Measurements from ENCODE around the gene TSPO. TPM values are rescaled to one million over a fixed set of nuclear protein-coding genes. Genes with fewer than 3 reads are reported as not detected.

Gene TSPO
- total RNA-seq, 1 donor from 2014 or later, result 124 TPM

GRCh38 chr22:43191831-43192230, 40.5 kb downstream of the TSPO start:
- DNase-seq (ENCODE audit: low read depth), result no peak
- H3K9me3 Mint-ChIP-seq (ENCODE audit: unreplicated experiment), result no peaks in the 10 kb centered on the region
- no peak overlapping the region for H3K27ac ChIP-seq (ENCODE audit: low read depth, low read length)

GRCh38 chr22:43197271-43197941, 46.0 kb downstream of the TSPO start:
- no peaks in the 10 kb centered on the region for H3K79me2 ChIP-seq (ENCODE audit: insufficient read depth, low read length)
- H3K4me1 Mint-ChIP-seq (ENCODE audit: low read depth, unreplicated experiment), result no peaks in the 10 kb centered on the region
- peaks cover 3% of the 10 kb centered on the region for H3K27me3 Mint-ChIP-seq (ENCODE audit: low read depth, unreplicated experiment)
- H3K4me3 Mint-ChIP-seq (ENCODE audit: unreplicated experiment), result no peak overlapping the region
- H2AFZ ChIP-seq (ENCODE audit: low read depth, low read length), result peak overlapping the region; percentile 23
- no peaks in the 10 kb centered on the region for H3K9me3 ChIP-seq (ENCODE audit: insufficient read depth, low read depth, low read length)
- DNase-seq (ENCODE audit: low read depth) (peak; percentile 50), FAIRE-seq (peak; percentile 9)
- H3K36me3 Mint-ChIP-seq (ENCODE audit: low read depth, unreplicated experiment), result no peaks in the 10 kb centered on the region
- H3K4me1 ChIP-seq (ENCODE audit: insufficient read depth, low read length), result peaks cover 11% of the 10 kb centered on the region
- H3K27me3 ChIP-seq (ENCODE audit: insufficient read depth, low read length), result peaks cover 2% of the 10 kb centered on the region
- H3K4me2 ChIP-seq (ENCODE audit: low read length), result peak overlapping the region; percentile 29
- H3K36me3 ChIP-seq (ENCODE audit: insufficient read depth, low read length), result no peaks in the 10 kb centered on the region
- H3K9ac ChIP-seq (ENCODE audit: low read length), result no peak overlapping the region
- H3K4me3 ChIP-seq (ENCODE audit: insufficient read depth, low read depth, low read length), result no peak overlapping the region
- peaks cover 6% of the 10 kb centered on the region for H3K9me3 Mint-ChIP-seq (ENCODE audit: unreplicated experiment)
- H4K20me1 ChIP-seq (ENCODE audit: insufficient read depth, low read length), result no peaks in the 10 kb centered on the region
- no peak overlapping the region for H3K27ac ChIP-seq (ENCODE audit: low read depth, low read length)
- TF ChIP-seq CTCF (IDR thresholded peaks at IDR 0.05; ENCODE audit: insufficient read depth, low read depth, low read length), result no peak
- no peak for TF ChIP-seq EZH2 (IDR thresholded peaks at IDR 0.05; ENCODE audit: insufficient read depth, low read length)
- peak overlapping the region; percentile 1 for H3K27ac Mint-ChIP-seq (ENCODE audit: unreplicated experiment)

More at GRCh38 chr22:43191831-43192230, 40.5 kb downstream of the TSPO start:
- no peak overlapping the region for H2AFZ ChIP-seq (ENCODE audit: low read depth, low read length)
- H3K79me2 ChIP-seq (ENCODE audit: insufficient read depth, low read length), result no peaks in the 10 kb centered on the region
- peaks cover 3% of the 10 kb centered on the region for H3K9me3 ChIP-seq (ENCODE audit: insufficient read depth, low read depth, low read length)
- FAIRE-seq, result no peak
- Mint-ChIP-seq H3K4me3 (ENCODE audit: unreplicated experiment) (no peak overlapping the region), H3K36me3 (ENCODE audit: low read depth, unreplicated experiment) (no peaks in the 10 kb centered on the region), H3K27ac (ENCODE audit: unreplicated experiment) (no peak overlapping the region), H3K27me3 (ENCODE audit: low read depth, unreplicated experiment) (no peaks in the 10 kb centered on the region), H3K4me1 (ENCODE audit: low read depth, unreplicated experiment) (peaks cover 5% of the 10 kb centered on the region)
- H3K9ac ChIP-seq (ENCODE audit: low read length), result no peak overlapping the region
- no peak for TF ChIP-seq CTCF (IDR thresholded peaks at IDR 0.05; ENCODE audit: insufficient read depth, low read depth, low read length)
- TF ChIP-seq EZH2 (IDR thresholded peaks at IDR 0.05; ENCODE audit: insufficient read depth, low read length), result no peak
- peaks cover 4% of the 10 kb centered on the region for H3K4me1 ChIP-seq (ENCODE audit: insufficient read depth, low read length)
- H3K4me3 ChIP-seq (ENCODE audit: insufficient read depth, low read depth, low read length), result no peak overlapping the region
- no peaks in the 10 kb centered on the region for H4K20me1 ChIP-seq (ENCODE audit: insufficient read depth, low read length)
- no peak overlapping the region for H3K4me2 ChIP-seq (ENCODE audit: low read length)
- H3K36me3 ChIP-seq (ENCODE audit: insufficient read depth, low read length), result no peaks in the 10 kb centered on the region
- H3K27me3 ChIP-seq (ENCODE audit: insufficient read depth, low read length), result peaks cover 8% of the 10 kb centered on the region

- TF ChIP-seq EZH2 (IDR thresholded peaks at IDR 0.05; ENCODE audit: insufficient read depth, low read length) (no peak), CTCF (IDR thresholded peaks at IDR 0.05; ENCODE audit: insufficient read depth, low read depth, low read length) (no peak)
- no peak overlapping the region for H3K27ac Mint-ChIP-seq (ENCODE audit: unreplicated experiment)
- Histone ChIP-seq H3K4me1 (ENCODE audit: insufficient read depth, low read length) (peaks cover 11% of the 10 kb centered on the region), H3K36me3 (ENCODE audit: insufficient read depth, low read length) (no peaks in the 10 kb centered on the region), H3K4me3 (ENCODE audit: insufficient read depth, low read depth, low read length) (no peak overlapping the region), H3K27me3 (ENCODE audit: insufficient read depth, low read length) (peaks cover 2% of the 10 kb centered on the region), H3K79me2 (ENCODE audit: insufficient read depth, low read length) (no peaks in the 10 kb centered on the region), H3K9ac (ENCODE audit: low read length) (no peak overlapping the region), H4K20me1 (ENCODE audit: insufficient read depth, low read length) (no peaks in the 10 kb centered on the region), H3K9me3 (ENCODE audit: insufficient read depth, low read depth, low read length) (no peaks in the 10 kb centered on the region), H3K4me2 (ENCODE audit: low read length) (no peak overlapping the region), H2AFZ (ENCODE audit: low read depth, low read length) (no peak overlapping the region), H3K27ac (ENCODE audit: low read depth, low read length) (no peak overlapping the region)
- peaks cover 7% of the 10 kb centered on the region for H3K27me3 Mint-ChIP-seq (ENCODE audit: low read depth, unreplicated experiment)
- FAIRE-seq, result no peak
- no peaks in the 10 kb centered on the region for H3K4me1 Mint-ChIP-seq (ENCODE audit: low read depth, unreplicated experiment)
- no peaks in the 10 kb centered on the region for H3K36me3 Mint-ChIP-seq (ENCODE audit: low read depth, unreplicated experiment)
- H3K4me3 Mint-ChIP-seq (ENCODE audit: unreplicated experiment), result no peak overlapping the region
- H3K9me3 Mint-ChIP-seq (ENCODE audit: unreplicated experiment), result peaks cover 6% of the 10 kb centered on the region
- no peak for DNase-seq (ENCODE audit: low read depth)
Observed at GRCh38 chr22:43198126-43198525, 46.8 kb downstream of the TSPO start.
